ENCODE data around the gene SBK3.
"Not testable (repeated sequence)": the region's sequence is repeated elsewhere in the genome, so short reads cannot be mapped to it uniquely, and the experiment has no call there.

SBK3 gene

DNA sequence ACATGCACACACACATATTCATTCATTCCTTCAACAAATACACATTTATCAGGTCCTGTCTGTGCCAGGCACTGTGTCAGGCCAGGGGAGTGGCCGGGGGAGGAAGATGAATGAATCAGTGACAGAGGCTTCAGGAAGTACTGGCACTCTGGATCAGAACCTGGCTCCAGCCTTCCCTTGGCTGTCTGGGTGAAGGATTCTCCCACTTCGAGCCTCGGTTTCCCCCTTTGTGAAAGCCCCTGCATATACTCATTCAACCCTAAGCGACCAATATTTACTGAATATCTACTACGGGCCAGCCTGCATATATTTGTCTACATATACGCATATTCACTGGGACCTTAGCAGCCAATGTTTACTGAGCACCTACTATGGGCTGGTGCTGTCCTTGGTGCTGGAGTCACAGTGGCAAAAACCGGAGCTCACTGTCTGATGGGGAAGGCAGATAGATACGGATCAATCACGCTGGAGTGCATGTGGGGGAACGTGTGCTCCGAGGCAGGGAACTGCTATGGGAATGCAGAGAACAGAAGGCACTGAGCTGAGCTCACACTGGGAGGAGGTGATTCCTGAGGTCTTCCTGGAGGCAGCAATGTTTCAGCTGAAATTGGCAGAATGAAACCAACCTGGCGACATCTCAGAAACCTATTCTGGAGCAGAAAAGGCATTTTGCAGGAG is 35.9 kb upstream of the SBK3 start:
- DNase-seq (ENCODE audit: insufficient read length, low spot score) (no peak), FAIRE-seq (no peak)
- TF ChIP-seq POLR2A (IDR thresholded peaks at IDR 0.05; ENCODE audit: low read depth, low read length), result no peak

DNA sequence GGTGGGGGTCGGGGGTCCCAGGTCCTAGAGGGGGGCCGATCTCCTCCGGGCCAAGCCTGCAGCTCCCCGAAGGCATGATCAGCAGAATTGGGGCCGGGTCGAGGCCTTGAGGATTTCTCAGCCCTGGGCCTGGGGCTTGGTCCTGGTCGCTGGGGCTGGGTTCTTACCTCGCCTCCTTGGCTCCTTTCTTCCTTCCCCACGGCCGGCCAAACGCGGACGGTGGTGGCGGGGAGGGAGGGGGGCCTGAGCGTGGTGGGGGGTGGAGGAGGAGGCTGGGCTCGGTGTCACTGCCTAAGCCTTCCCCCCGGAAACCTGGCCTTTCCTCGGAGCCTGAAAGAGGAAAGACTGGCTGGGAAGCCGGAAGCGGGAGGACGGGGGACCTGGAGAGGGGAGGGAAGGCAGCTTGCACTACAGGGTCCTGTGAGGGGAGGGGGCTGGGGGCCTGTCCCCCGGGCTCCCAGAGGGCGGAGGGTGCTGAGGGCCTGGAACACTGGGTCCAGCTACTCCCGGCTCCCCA is 35.3 kb upstream of the SBK3 start, which contains the start of gene ZNF579:
ZNF579 (minus strand) TSS at position 221 of the 517 bp plus-strand sequence. CDS start 1,209 bp downstream, outside the sequence.
- FAIRE-seq (no peak), DNase-seq (ENCODE audit: insufficient read length, low spot score) (peak; percentile 97)
- peak; percentile 38 for TF ChIP-seq POLR2A (IDR thresholded peaks at IDR 0.05; ENCODE audit: low read depth, low read length)

DNA sequence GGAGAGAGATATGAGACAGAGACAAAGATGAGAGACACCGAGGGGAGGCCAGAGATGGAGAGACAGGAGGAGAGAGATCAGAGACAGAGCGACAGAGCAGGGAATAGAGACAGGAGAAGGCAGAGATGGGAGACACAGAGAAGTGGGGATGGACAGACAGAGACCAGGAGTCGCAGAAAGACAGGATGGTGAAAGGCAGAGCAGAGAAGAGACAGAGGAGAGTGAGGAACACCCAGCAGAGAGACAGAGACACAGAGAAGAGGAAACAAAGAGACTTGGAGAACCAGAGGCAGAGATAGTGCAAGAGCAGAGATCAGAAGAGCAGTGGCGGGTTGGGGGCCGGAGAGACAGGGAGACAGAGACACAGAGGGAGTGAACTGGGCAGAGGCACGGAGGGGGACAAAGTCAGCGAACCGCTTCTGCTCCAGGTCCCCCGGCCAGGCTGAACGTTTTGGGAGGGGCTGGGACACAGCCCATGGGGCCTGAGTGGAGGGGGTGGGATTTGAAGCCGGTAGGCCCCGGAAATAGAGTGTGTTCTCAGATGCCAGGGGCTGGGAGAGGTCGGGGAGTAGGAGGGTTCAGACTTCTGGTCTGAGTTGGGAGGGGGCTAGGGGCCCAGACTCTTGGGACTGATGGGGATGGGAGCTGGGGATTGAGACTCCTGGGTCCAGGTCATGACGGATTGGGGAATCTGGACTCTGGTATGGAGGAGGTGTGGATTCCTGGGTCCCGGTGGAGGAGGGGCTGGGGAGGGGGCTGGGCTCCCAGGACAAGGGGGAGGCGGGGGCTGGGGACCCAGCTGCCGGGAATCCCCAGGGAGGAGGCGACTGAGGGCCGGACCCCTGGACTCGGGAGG is 34.7 kb upstream of the SBK3 start:
- peak; percentile 35 for TF ChIP-seq POLR2A (IDR thresholded peaks at IDR 0.05; ENCODE audit: low read depth, low read length)
- FAIRE-seq (no peak), DNase-seq (ENCODE audit: insufficient read length, low spot score) (peak; percentile 73)

DNA sequence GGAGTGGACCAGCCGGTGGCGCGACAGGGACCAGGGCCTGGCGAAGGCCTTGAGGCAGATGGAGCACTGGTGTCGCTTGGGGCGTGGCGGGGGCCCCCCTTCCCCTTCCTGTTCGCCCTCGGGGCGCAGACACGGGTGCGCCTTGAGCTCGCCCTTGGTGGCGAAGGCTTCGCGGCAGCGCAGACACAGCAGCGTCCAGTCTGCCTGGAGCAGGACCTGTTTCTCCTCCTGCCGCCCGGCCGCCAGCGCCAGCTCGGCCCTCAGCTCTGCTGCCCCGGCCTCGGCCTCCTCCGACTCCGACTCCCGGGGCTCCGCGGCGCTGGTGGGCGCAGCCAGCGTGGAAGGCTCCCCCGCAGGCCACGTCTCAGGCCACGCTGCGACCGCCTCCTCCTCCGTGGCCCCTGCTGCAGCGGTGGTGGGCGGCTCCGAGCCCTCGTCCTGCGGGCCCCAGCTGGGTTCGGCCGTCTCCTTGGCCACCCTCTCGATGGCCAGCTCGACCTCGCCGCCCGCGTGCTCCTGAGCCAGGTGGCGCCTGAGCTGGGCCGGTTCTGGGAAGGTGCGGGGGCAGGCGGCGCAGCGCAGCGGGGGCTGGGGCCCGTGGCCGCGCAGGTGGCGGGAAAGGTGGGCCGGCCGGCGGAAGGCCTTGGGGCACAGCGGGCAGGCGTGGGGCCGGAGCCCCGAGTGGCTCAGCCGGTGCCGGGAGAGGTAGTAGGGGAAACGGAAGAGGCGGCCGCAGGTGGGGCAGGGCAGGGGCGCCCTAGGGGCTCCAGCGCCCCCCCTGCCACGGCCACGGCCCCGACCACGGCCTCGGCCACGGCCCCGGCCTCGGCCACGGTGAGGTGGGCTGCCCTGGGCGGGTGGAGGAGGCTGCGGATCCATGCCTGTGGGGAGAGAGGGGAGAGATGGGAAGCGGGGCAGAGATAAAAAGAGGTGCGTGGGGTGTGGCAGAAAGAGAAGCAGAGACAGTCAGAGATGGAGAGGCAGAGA is 33.7 kb upstream of the SBK3 start:
- no peak for DNase-seq (ENCODE audit: insufficient read length, low spot score)
- FAIRE-seq, result no peak
- TF ChIP-seq POLR2A (IDR thresholded peaks at IDR 0.05; ENCODE audit: low read depth, low read length), result no peak

DNA sequence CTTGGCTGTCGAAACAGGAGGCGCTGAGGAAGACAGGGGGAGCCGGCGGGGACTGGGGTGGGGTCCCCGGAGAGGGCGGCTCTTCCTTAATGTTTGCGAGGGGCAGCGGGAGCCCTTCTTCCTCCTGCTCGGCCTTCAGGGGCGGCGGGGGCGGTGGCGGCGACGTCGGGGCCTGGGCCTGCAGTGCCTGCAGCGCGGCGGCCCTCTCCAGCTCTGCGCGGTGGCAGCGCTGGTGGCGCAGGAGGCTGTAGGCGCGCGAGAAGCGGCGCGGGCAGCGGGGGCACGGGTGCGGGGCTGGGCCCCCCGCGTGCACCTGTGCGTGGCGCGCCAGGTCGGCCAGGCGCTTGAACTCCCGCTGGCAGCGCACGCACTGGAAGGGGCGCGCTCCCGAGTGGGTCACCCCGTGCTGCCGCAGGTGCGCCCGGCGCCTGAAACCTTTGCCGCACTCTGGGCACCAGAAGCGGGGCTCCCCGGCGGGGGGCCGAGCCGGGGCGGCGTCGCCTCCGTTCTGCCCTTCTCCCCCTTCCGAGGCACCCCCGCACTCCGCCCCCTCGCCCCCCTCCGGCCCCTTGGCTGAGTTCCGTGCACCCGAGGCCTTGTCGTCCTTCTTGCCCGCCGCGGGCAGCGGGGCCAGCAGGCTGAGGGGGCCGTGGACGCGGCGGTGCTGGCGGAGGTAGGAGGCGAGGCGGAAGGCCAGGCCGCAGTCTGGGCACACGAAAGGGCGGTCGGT is 32.9 kb upstream of the SBK3 start:
- TF ChIP-seq POLR2A (IDR thresholded peaks at IDR 0.05; ENCODE audit: low read depth, low read length), result no peak
- DNase-seq (ENCODE audit: insufficient read length, low spot score) (no peak), FAIRE-seq (no peak)

DNA sequence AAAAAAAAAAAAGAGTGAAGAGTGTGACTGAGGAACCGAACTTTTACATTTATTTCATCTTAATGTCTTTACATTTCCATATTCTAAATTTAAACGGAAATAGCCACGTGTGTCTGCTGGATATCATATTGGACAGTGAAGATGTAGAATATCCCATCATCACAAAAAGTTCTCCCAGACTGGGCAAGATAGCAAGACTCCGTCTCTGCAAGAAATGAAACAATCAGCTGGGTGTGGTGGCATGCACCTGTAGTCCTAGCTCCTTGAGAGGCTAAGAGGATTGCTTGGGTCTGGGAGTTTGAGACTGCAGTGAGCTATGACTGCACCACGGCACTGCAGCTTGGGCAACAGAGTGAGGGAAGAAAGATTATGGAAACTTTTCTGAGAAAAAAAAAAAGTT is 31.4 kb upstream of the SBK3 start:
- no peak for TF ChIP-seq POLR2A (IDR thresholded peaks at IDR 0.05; ENCODE audit: low read depth, low read length)
- no peak for FAIRE-seq

DNA sequence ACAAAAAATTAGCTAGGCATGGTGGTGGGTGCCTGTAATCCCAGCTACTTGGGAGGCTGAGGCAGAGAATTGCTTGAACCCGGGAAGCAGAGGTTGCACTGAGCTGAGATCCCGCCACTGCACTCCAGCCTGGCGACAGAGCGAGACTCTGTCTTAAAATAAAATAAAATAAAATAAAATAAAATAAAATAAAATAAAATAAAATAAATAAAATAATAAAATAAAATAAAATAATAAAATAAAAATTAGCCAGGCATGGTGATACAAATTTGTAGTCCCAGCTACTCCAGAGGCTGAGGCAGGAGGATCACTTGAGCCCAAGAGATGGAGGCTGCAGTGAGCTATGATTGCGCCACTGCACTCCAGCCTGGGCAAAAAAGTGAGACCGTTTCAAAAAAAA is 28.6 kb upstream of the SBK3 start:
- DNase-seq (ENCODE audit: insufficient read length, low spot score); FAIRE-seq: not testable (repeated sequence)

More for the DNA sequence above, 31.4 kb upstream of the SBK3 start:
- DNase-seq (ENCODE audit: insufficient read length, low spot score), result no peak

DNA sequence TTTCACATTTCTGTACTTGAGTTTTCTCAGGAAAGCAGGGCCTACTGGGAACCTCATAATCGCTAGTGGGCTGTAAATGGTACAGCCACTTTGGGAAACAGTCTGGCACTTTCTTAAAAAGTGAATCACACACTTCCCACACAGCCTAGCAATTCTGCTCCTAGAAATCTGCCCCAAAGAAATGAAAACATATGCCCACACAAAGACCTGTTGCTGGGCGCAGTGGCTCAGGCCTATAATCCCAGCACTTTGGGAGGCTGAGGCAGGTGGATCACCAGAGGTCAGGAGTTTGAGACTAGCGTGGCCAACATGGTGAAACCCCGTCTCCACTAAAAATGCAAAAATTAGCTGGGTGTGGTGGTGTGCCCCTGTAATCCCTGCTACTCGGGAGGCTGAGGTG is 24.1 kb upstream of the SBK3 start:
- not testable (repeated sequence) for DNase-seq (ENCODE audit: insufficient read length, low spot score); FAIRE-seq

DNA sequence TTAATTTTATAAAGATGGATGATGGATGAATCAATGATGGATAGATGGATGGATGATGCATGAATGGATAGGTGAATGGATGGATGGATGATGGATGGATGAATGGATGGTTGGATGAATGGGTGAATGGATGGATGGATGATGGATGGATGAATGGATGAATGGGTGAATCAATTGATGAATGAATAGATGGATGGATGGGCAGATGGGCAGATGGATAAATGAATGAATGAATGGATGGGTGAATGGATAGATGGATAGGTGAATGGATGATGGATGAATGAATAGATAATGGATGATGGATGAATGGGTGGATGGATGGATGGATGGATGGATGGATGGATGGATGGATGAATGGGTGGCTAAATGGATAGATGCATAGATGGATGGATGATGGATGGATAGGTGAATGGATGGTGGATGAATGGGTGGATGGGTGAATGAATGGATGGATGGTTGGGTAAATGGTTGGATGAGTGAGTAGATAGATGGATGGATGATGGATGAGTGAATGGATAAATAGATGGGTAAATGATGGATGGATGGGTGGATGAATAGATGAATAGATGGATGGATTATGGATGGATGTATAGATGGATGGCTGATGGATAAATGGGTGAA is 22.5 kb upstream of the SBK3 start:
- TF ChIP-seq POLR2A (IDR thresholded peaks at IDR 0.05; ENCODE audit: low read depth, low read length), result no peak
- DNase-seq (ENCODE audit: insufficient read length, low spot score) (no peak), FAIRE-seq (no peak)

DNA sequence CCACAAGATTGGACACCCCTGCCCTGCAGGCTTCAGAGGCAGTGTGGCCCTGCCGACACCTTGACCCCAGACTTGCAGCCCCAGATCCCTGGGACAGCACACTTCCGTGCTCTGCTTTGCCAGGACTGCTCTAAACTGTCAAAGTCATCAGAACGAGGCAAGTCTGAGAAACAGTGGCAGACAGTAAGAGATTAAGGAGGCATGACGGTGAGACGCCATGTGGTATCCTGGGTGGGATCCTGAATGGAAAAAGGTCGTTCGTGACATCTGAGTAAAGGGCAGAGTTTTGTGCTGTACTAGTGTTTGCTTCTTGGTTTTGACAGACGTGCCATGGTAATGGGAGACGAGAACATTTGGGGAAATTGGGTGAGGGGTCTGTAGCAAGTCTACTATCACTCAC is 21.5 kb upstream of the SBK3 start:
- FAIRE-seq (no peak), DNase-seq (ENCODE audit: insufficient read length, low spot score) (no peak)
- no peak for TF ChIP-seq POLR2A (IDR thresholded peaks at IDR 0.05; ENCODE audit: low read depth, low read length)

DNA sequence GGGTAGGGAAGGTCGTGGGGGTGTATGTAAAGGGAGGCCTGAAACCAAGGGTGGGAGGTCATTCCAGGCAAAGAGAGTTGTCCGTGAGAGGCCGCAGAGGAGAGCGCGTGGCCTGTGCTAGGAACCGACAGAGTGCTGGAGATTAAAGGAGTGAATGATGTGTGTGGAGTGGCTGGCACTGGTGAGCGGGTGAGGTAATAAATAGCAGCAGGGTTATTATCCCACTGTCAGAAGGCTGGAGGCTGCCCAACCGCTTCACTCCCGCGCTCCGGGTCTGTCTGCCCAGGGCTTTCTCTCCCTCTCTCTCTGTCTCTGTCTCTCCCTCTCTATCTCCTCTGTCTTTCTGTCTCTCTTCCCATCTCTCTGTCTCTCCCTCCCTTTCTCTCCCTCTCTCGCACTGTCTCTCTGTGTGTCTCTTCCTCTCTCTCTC is 17.9 kb upstream of the SBK3 start:
- DNase-seq (ENCODE audit: insufficient read length, low spot score), result no peak
- TF ChIP-seq POLR2A (IDR thresholded peaks at IDR 0.05; ENCODE audit: low read depth, low read length), result no peak
- FAIRE-seq, result no peak

DNA sequence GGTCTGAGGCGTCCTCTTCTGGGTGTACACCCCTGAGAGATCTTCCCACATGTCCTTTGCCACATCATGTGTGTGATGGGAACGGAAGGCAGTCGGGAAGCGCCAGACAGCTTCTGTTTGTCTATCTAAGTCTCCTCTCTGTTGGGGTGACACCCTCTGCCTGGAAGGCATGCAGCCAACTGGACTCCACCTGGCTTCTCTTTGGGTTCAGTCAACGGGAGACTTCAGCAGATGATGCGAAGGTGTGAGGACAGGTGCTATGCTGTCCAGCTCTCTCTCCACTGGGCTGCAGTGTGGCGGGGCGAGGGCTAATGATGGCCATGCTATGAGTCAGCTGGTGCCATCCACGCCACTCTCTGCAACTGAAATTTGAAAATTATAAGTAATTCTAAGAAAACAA is 14.3 kb upstream of the SBK3 start:
- no peak for FAIRE-seq
- DNase-seq (ENCODE audit: insufficient read length, low spot score), result no peak
- TF ChIP-seq POLR2A (IDR thresholded peaks at IDR 0.05; ENCODE audit: low read depth, low read length), result no peak

DNA sequence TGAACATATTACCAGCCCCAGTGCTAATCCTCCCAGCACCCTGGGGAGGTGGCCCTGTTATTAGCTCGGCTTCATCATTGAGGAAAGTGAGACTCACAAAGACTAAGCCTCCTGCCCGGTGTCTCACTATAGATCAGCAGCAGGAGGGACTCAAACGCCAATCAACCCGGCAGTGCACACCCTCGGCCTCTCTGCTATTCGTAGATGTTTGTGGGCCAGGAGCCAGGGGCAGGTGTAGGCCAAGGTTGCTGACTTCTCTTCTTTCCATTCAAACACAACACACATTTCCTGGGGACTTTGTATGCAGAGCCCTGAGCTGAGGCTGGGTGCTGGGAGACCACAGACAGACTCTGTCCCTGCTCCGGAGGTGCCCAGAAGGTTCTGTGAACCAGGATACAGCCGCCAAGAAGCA is 9.4 kb upstream of the SBK3 start:
- TF ChIP-seq POLR2A (IDR thresholded peaks at IDR 0.05; ENCODE audit: low read depth, low read length), result no peak
- no peak for DNase-seq (ENCODE audit: insufficient read length, low spot score)
- FAIRE-seq, result no peak

Measured in H54 (cell line).